SIG-M5 (cell line): ENCODE results near the gene SIAE.

Source experiments
- DNase-seq: peaks from one replicate; lab custom pipeline; 2025; lab: John Stamatoyannopoulos, UW

SIAE gene

DNA sequence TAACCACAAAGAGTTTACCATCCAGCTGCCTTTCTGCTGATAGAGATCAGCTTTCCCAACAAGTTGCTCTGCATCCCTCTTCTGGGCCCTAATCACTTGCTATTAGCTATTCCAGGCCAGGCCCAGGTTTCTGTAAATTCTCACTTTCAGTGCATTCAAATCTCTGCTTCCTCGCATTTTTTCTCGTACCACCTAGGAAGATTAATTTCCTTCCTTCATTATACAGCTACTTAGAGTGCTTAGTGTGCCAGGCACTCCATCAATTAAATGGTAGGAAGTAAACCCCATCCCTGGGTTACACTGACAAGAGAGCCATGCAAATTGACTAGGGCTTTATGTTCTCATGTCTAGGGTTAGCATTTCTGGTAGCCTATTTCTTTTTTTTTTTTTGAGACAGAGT, 9.7 kb downstream of the SIAE start:
- DNase-seq: no peak

DNA sequence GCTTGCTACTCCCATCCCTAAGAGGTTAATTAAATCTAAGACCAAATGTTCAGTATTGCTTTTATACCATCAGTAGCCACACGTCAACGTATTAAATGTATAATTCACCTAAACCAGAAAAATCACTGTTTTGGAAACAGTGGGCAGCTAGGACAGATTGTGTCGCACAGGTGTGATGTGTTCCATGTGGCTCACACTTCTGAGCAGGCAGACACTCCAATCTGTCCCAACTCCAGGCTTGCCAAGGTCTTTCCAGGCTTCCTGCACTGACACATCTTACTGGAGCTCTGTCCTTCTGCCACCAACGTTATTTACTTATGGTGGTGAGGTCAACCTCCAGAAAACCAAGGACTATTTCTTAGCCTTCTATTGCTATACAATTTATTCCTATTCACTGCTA, 11.4 kb downstream of the SIAE start:
- no peak for DNase-seq

DNA sequence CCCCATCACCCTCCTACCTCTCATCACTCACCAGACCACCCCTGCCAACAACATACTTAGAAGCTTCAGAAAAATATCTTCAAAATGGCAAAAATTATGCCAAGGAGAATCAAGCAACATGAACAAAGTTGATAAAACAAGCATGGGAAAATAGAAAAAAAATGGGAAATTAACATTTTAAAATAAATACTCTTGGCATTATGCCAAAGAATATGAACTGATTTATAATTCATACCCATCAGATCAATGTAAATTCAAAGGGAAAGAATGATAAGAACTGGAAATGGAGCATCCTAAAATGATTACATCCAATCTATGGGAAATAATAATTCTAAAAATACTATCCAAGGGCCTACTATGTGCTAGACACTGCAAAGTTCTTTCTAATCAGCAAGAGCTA, 12.0 kb downstream of the SIAE start:
- no peak for DNase-seq

DNA sequence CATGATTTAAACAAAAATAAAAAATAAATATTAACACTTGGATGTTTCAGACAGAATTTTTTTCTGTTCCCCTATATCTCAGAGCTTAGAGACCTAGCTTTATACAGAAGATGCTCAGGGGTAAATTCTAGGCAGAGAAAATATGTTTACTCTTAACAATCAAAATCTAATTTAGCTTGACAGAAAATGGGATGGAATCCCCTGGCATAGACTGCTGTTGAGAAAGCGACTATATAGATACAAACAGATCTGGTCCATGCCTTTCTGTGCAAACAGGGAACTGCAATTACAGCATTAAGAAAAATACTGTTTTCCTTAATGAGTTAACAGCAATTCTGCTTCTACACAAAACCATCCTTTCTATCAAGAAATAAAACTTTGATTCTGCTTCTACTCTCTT, 14.6 kb downstream of the SIAE start:
- DNase-seq: no peak

DNA sequence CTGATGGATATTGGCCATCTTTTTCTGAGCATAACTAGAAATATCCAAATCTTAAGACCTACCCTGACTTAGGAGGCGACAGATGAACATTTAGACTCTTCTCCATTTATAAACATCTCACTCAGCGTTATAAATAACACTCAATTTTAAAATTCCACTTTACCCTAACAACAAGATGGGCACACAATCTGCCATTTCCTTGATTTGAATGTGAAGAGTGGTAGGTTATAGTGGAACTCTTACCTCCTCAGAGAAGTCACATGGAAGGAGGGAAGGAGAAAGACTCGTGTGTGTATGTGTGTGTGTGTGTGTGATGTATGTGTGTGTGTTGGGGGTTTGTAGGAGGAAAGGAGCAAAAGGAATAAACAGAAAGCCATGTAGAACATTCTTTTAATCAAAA, 15.0 kb downstream of the SIAE start:
- DNase-seq: no peak

DNA sequence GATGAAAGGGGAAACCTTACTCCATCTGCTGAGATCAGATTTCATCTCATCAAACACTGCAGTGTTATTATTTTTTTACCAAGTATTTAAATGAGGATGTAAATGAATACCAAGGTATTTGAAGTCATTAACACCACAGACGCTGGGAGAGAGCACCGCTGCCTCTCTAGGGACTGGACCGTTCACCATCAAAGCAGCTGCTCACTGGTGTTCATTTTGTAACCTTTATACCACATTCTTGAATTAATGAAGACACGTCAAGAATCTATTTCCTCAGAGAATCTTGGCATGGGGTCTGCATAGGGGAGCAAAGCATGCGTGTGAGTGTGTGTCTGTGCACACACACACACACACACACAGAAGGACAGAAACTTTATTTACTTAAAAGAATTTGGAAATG, 15.6 kb downstream of the SIAE start:
- DNase-seq: no peak

DNA sequence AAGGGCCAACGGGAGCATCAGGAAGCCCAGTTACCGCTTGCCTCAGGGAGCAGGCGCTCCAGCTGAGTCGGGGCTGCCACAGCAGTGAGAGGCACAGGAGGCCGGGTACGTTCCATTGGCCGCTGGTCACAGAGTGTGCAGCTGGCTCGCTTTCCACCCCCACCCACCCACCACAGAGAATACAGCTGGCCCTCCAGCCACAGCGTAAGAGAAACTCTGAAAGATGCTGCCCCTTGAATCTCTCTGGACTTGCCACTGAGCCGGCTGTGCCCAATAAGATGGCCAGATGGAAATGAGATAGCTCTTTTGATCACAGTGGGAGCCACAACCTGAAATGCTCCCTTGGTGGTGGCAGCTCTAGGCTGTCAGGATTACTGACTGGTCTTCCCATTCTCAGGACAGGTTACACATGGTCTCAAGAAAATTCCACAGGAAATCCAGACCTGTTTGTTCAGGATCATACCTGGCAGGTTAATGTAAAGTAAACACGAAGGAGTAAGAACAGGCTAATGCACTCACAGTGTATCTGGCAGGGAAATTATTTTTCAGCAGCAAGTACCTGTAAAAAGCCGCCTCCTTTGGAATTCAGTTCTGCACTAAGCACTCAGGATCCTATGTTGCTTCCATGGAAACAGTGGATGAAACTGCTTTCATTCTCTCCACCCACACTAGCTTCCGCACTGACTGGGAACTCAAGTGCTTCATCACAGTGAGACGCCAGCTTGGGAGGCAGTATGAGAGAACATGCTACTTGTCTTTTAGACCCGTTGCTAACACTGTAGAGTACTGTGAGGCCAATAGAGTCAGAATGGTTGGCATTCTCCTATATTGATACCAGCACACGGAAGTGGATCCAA, 16.5 kb downstream of the SIAE start:
- no peak for DNase-seq

DNA sequence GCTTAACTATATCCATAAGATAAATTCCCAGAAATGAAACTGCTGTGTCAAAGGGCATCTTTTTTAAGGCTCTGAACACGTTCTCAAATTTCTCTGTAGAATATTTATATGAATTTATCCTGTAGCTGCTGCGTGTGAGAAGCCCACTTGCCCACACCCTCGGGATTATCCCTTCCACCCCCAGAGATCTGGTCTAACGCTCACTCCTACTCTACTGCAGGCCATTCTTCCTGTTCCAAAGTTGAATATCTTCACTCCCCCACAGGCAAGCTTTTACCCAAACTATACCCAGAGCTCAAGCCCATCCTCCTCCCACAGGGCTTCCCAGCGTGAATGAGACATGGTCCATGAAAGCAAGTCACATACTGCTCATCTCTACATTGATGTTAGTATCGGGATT, 24.9 kb downstream of the SIAE start:
- no peak for DNase-seq

DNA sequence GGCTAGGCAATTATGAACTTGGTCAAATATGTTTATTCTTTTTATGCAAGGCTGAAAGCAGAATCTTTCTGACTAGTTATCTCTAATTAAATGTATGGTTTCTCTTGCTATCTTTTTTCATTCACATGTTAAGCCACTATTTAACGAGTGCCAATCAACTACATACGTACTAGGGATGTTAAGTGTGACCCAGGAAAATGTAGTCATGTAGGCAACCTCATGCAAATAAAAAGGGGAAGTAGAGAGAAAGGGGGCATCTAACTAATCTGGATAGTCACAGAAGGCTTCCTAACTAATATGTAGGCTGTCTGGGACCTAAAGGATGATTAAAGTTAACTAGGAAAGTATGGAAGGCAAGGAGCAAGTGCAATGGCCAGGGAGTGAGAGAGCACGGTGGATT, 27.4 kb downstream of the SIAE start:
- DNase-seq: no peak

DNA sequence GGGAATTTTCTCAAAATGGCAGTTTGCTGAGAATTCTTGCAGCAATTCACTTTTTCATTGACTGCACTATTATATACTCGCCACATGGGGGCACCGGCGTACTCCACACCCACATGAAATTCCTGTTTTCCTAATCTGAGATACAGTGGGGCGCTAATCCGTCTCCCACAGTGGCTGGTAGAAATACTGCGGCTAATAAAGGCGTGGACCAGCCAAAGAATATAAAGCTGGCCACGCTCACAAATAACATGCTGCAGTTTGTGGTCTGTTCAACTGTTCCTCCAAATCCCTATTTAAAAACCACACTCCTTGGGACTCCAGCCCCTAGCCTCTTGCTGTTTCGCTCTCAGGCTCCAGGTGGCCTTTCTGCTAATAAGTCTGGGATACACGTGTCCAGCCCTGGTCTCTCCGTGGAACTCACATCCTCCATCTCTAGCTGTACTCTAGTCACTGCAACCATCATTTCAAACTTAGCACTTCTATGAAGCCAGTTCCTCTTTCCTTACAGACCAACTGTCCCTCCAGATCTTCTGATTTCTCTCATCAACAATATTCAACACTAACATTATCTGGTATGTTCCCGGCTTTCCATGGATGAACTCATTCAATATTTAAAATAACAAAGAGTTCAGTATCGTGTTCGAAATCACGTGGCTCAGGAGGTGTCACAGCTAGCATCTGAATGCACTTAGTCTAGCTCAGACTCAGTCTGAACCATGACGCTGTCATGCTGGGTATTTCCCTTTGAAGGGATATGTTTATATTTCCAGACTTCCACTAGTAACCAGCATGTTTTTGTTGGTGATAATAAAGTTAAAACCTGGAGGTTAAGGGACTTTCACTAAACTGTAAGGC, 28.9 kb downstream of the SIAE start:
- DNase-seq: no peak

DNA sequence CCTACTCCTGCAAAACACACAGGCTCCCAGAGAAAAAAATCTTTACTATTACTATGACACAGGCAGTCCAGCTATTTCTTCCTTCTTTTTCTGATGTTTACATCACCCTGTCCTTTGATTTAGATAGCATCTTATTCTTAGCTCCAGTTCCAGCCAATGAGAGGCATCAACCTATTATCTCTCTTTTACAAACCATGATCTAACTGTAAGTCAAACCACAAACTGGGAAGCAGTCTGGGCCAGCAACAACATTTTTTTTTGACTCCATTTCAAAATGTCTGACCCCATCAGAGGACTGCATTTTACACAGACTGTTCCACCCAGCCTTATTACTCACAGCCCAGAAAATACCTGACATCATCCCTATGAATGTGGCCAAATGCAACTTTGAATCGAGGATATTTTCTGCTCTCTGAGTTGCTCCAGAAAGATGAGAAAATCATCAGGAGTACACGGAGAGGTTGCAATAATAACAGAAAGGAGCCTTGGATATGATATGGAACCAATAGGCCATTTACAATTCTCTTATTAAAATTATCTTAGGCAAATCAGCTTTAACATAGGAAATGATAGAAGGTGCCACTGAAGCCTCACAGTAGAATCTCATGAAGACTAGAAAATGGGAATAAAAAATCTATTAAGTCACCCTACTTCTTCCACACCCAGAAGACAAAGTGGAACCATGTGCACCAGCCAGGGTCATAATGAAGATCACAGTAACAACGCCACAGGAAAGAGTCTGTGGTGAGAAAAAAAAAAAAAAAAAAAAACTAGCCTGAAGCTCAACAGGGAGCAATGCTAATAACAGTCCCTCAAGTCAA, 29.7 kb downstream of the SIAE start:
- DNase-seq: no peak

DNA sequence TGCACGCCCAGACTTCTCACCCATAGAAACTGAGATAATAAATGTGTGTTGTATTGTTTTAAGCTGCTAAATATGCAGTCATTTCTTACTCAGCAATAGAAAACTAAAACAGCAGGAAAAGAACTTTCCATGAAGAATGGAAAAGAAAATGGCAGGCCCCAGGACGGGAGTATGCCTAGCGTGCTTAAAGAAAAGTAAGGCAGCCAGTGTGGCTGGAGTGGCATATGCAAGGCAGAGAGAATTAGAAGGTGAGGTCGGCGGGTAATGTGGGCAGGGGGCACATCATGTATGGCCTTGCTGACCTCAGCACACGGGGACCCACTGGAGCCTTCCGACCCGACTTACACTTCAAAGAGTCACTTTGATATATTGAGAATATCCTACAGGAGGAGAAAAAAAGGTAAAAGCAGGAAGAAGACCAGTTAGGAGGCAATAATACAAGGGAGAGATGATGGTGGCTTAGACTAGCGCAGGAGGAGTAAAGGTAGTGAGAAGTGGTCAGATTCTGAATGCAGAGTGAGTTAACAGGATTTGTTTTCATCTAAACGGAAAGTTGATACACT, 30.4 kb downstream of the SIAE start:
- no peak for DNase-seq

DNA sequence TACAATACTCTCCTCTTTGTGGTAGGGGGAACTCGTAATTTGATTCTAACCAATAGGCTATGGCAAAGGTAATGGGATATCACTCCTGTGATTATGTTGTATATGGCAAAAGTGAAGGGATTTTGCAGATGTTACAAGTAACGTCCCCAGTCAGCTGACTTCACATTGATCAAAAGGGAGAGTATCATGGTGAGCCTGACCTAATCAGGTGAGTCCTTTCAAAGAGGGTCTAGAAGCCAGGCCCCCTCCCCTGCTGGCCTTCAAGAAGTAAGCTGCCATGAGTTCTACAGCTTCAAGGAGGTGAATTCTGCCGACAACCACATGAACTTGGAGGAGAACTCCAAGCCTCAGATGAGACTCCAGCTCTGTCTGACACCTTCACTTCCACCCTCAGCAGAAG, 30.9 kb downstream of the SIAE start:
- no peak for DNase-seq

DNA sequence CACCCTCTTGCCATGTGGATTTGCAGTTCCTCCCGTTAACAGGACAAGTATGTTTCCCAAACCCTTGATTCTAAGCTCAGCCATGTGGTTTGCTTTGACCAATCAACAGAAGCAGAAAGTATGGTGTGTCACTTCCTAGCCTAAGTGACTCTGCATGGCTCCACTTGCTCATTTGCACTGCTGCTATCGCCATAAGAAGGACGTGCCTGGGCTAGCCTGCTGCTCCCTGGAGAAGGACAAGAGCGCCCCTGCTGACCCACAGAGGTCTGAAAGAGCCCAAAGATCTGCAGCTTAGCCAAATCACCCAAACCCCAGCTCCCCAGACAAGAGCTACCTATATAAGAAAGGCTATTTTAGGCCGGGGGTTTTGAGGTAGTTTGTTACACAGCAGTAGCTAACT, 32.9 kb downstream of the SIAE start:
- no peak for DNase-seq

DNA sequence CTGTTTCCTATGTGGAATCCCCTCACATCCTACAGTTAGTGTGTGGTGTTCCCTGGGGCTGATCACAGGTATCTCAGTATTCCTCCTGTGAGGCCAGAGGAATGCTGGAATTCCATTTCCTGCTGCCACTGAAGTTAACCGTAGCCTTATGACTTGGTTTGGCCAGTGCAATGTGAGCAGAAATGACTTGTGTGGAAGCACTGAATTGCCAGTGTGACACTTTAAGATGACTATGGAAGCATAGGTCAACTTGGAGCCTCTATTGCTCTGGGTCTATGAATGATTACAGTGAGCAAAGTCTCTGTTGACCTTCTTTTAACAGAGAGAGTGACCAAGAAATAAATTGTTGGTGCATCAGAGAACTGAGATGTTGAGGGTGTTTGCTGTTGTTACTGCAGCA, 34.4 kb downstream of the SIAE start:
- no peak for DNase-seq

DNA sequence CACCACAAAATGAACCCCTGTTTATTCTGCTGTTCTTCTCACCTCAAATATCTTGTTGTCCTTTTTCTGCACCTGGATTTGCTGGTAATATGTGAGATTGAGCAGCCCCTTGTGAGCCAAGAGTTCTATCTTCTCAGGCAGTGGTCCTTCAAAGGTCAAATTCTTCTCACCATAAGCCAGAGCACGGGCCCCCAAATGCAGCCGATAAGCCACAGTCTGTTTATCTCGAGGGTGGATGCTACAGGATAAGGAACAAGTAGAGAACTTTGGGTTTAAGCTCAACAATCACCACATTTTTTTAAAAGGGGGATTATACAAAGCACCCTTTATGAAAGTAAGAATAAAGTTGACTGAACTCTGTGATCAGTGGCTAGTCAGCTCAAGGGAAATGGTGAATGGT, 35.0 kb downstream of the SIAE start:
- DNase-seq: no peak

DNA sequence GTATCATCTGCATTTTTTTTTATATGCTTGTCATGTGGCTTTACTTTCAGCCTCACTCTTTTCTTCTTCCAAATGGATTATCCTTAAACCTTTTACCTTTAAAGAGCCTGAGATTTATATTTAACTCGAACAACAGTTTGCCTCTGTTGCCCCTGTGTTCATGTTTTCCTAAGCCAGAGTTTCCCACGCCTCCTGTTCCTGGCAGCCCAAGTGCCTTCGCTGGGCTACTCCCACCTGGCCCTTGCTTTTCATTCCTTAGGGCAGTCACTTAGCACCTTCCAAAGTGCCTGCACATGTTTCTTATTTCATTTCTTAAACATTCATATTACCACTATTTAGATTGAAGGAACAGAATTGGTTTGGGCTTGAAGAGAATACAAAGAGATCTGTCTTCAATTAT, 37.6 kb downstream of the SIAE start:
- DNase-seq: no peak

DNA sequence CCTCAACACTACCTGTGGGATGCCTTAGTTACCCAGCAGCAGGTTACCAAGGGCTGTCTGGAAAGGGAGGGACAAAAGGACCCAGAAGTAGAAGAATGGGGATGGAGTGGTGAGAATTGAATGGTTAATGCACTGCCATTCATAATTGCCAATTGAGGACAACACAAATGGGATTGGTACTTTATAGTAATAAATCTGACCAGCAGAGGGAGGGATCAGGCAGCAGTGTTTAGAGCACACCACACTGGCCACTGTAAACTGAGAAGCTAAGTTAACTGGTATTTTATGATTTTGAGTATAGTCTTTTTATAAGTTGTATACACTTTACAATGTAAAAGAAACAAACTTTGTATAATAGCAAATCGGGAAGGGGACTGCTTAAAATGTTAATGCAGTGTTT, 40.2 kb downstream of the SIAE start:
- DNase-seq: no peak

DNA sequence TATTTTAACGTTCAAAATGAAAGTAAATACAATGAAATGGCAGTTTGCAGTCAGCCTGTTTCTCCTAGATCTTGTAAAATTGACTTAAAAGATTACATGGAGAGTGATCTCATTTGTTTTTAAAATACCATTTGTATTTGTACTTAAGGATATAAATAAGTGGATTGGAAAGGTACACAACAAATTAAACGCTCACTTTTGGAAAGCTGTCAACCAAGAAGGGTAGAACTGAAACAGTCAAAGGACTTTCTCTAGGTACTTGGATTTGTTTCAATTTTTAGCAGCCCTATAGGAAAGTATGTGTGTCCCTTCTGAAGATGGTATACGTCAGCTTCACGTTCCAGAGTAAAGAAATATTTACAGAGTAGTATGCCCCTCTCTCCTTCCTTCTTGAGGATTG, 43.6 kb downstream of the SIAE start:
- no peak for DNase-seq

DNA sequence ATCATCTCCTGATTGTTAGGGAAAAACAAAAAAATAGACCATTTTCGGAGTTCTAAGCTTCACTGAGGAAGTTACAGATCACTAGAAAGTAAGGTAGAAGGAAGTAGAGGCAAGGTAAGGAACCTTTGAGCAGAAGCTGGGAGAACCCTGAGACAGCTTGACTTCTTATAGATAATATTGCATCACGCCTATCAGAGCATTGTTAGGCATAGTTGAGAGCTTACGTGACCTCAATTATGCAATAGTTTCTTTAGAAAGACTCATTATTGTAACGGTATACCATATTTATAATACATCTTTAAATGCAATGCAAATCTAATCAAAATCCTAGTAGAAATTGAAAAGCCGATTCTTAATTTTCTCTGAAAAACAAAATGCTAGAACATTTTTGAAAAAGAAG, 46.0 kb downstream of the SIAE start:
- DNase-seq: no peak

DNA sequence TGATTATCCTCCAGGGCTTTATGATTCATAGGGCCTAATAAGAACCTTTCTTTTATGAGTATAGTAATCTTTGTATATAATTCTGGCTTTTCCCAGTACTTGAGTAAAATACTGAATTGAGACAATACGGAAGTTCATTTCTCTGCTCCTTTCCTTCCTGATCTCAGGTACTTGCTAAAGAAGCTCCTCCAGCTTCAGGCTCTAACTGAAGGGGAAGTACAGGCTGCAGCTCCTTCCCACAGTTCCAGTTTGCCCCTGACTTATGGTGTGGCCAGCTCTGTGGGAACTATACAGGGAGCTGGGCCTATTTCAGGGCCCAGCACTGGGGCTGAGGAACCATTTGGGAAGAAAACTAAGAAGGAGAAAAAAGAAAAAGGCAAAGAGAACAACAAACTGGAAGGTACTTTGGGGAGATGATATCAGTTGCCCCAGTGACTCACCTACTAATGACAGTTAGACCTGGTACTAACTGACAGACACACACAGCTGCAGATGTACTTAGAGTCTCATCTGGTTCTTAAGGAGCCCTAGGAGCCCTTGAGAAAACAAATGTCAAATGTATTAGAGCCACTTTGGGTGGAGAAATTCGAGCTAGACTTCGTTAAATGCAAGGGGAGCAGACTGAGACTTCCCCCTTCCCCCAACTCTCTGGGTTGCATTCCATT, 47.9 kb downstream of the SIAE start:
- DNase-seq: no peak
